WTC11 (cell line): ENCODE measurements around the gene ANKRD23. TPM values are rescaled to one million over a fixed set of nuclear protein-coding genes. Genes with fewer than 3 reads are reported as not detected.
A peak's percentile ranks its signal among the peaks of the same experiment; 100 is the strongest.

Experiments used
- ATAC-seq: fragments of 200-7000 bp; cut with Tn5 transposase; 2 replicates; pipeline ENCODE4 v1.10.0; 2021; ENCODE audit warnings: mild to moderate bottlenecking, moderate library complexity
- CTCF ChIA-PET: fragments of 300-600 bp; sonication (Branson Sonifier 250); formaldehyde crosslinking; loops from one replicate; lab custom pipeline; 2021; ENCODE audit warnings: antibody characterized with exemption; lab: Charles Lee
- POLR2A ChIA-PET: fragments of 350-600 bp; sonication (Branson Sonifier 250); formaldehyde crosslinking; loops from one replicate; lab custom pipeline; 2021; ENCODE audit warnings: antibody characterized with exemption; lab: Charles Lee
- DNase-seq: peaks from one replicate; pipeline ENCODE4 v3.0.0; 2021; ENCODE audit warnings: low spot score
- H3K27ac Mint-ChIP-seq: 2 replicates; pipeline ENCODE4 v1.8.0; 2021; ENCODE audit warnings: mixed read lengths
- H3K27me3 Mint-ChIP-seq: 2 replicates; pipeline ENCODE4 v1.8.0; 2021; ENCODE audit warnings: low read depth, mild to moderate bottlenecking, moderate library complexity, mixed read lengths
- H3K36me3 Mint-ChIP-seq: 2 replicates; pipeline ENCODE4 v1.8.0; 2021; ENCODE audit warnings: mixed read lengths
- H3K4me1 Mint-ChIP-seq: 2 replicates; pipeline ENCODE4 v1.8.0; 2022; ENCODE audit warnings: mixed read lengths
- H3K4me3 Mint-ChIP-seq: 2 replicates; pipeline ENCODE4 v1.8.0; 2021; ENCODE audit warnings: mild to moderate bottlenecking, moderate library complexity, mixed read lengths
- H3K9me3 Mint-ChIP-seq: 2 replicates; pipeline ENCODE4 v1.8.0; 2021; ENCODE audit warnings: mixed read lengths
- ATF3 ChIP-seq: sonication (generic); formaldehyde crosslinking; conservative IDR thresholded peaks from 2 replicates; pipeline ENCODE4 v1.8.1; 2022; ENCODE audit warnings: mild to moderate bottlenecking, missing genetic modification reagents
- CREM ChIP-seq: sonication (generic); formaldehyde crosslinking; IDR thresholded peaks from 2 replicates; pipeline ENCODE4 v1.8.1; 2022; ENCODE audit warnings: mild to moderate bottlenecking, missing genetic modification reagents, moderate library complexity
- FOXP1 ChIP-seq: sonication (generic); formaldehyde crosslinking; IDR thresholded peaks from 2 replicates; pipeline ENCODE4 v1.8.0; 2022; ENCODE audit warnings: missing genetic modification reagents, mild to moderate bottlenecking, moderate library complexity, borderline replicate concordance
- GABPB1 ChIP-seq: sonication (generic); formaldehyde crosslinking; IDR thresholded peaks from 2 replicates; pipeline ENCODE4 v1.8.1; 2023; ENCODE audit warnings: mild to moderate bottlenecking, missing genetic modification reagents
- GTF2I ChIP-seq: fragments of 250-450 bp; sonication (Bioruptor Pico); conservative IDR thresholded peaks from 2 replicates; pipeline ENCODE4 v1.4.0; 2021; ENCODE audit warnings: mild to moderate bottlenecking
- JAZF1 ChIP-seq: fragments of 250-450 bp; sonication (Bioruptor Pico); IDR thresholded peaks from 2 replicates; pipeline ENCODE4 v1.9.0; 2021; ENCODE audit warnings: moderate library complexity, mild to moderate bottlenecking, inconsistent platforms
- NR1H2 ChIP-seq: sonication (generic); formaldehyde crosslinking; IDR thresholded peaks from 2 replicates; pipeline ENCODE4 v1.9.0; 2021; ENCODE audit warnings: mild to moderate bottlenecking, moderate library complexity, missing genetic modification reagents
- PRDM15 ChIP-seq: sonication (generic); formaldehyde crosslinking; IDR thresholded peaks from 2 replicates; pipeline ENCODE4 v1.8.0; 2022; ENCODE audit warnings: missing genetic modification reagents
- PRRX2 ChIP-seq: fragments of 250-450 bp; sonication (Bioruptor Pico); IDR thresholded peaks from 2 replicates; pipeline ENCODE4 v1.8.0; 2021; ENCODE audit warnings: mild to moderate bottlenecking
- RELA ChIP-seq: sonication (generic); formaldehyde crosslinking; IDR thresholded peaks from 2 replicates; pipeline ENCODE4 v1.8.1; 2022; ENCODE audit warnings: missing genetic modification reagents, mild to moderate bottlenecking, borderline replicate concordance
- RORB ChIP-seq: fragments of 250-450 bp; sonication (Bioruptor Pico); IDR thresholded peaks from 2 replicates; pipeline ENCODE4 v1.9.0; 2021; ENCODE audit warnings: mild to moderate bottlenecking
- SMAD4 ChIP-seq: sonication (generic); formaldehyde crosslinking; IDR thresholded peaks from 2 replicates; pipeline ENCODE4 v1.8.0; 2022; ENCODE audit warnings: mild to moderate bottlenecking, missing genetic modification reagents
- TEAD4 ChIP-seq: sonication (generic); formaldehyde crosslinking; IDR thresholded peaks from 2 replicates; pipeline ENCODE4 v1.8.0; 2022; ENCODE audit warnings: mild to moderate bottlenecking, missing genetic modification reagents
- ZNF121 ChIP-seq: sonication (generic); formaldehyde crosslinking; IDR thresholded peaks from 2 replicates; pipeline ENCODE4 v1.8.0; 2023; ENCODE audit warnings: missing genetic modification reagents
- ZNF138 ChIP-seq: sonication (generic); formaldehyde crosslinking; conservative IDR thresholded peaks from 2 replicates; pipeline ENCODE4 v1.8.1; 2022; ENCODE audit warnings: mild to moderate bottlenecking, moderate library complexity, missing genetic modification reagents
- ZNF232 ChIP-seq: sonication (generic); formaldehyde crosslinking; IDR thresholded peaks from 2 replicates; pipeline ENCODE4 v1.8.0; 2022; ENCODE audit warnings: mild to moderate bottlenecking, missing genetic modification reagents
- ZNF416 ChIP-seq: fragments of 250-450 bp; sonication (Bioruptor Pico); IDR thresholded peaks from 2 replicates; pipeline ENCODE4 v1.9.0; 2021; ENCODE audit warnings: mild to moderate bottlenecking, inconsistent platforms
- ZNF423 ChIP-seq: fragments of 250-450 bp; sonication (Bioruptor Pico); IDR thresholded peaks from 2 replicates; pipeline ENCODE4 v2.1.2; 2022; ENCODE audit warnings: mild to moderate bottlenecking, moderate library complexity
- ZNF425 ChIP-seq: fragments of 250-450 bp; sonication (Bioruptor Pico); conservative IDR thresholded peaks from 2 replicates; pipeline ENCODE4 v1.9.0; 2021; ENCODE audit warnings: mild to moderate bottlenecking
- ZNF512 ChIP-seq: sonication (generic); formaldehyde crosslinking; IDR thresholded peaks from 2 replicates; pipeline ENCODE4 v1.8.1; 2022; ENCODE audit warnings: missing genetic modification reagents, borderline replicate concordance
- total RNA-seq: library from RNA; stranded (reverse); gene quantifications from 3 replicates; pipeline ENCODE4 v1.2.3, GENCODE V29; 2021
- TF ChIP-seq, protein P1 (sequence below): sonication (generic); formaldehyde crosslinking; IDR thresholded peaks from 2 replicates; pipeline ENCODE4 v1.8.1; 2022; ENCODE audit warnings: mild to moderate bottlenecking, missing genetic modification reagents, moderate library complexity, borderline replicate concordance
- TF ChIP-seq, protein P2 (sequence below): sonication (generic); formaldehyde crosslinking; IDR thresholded peaks from 2 replicates; pipeline ENCODE4 v1.8.1; 2023; ENCODE audit warnings: mild to moderate bottlenecking, missing genetic modification reagents, moderate library complexity
- TF ChIP-seq, protein P3 (sequence below): fragments of 250-450 bp; sonication (Bioruptor Pico); IDR thresholded peaks from 2 replicates; pipeline ENCODE4 v1.8.0; 2021; ENCODE audit warnings: mild to moderate bottlenecking

The ANKRD23 gene
- total RNA-seq, 1 experiment from 2014 or later = 3.2 TPM

DNA sequence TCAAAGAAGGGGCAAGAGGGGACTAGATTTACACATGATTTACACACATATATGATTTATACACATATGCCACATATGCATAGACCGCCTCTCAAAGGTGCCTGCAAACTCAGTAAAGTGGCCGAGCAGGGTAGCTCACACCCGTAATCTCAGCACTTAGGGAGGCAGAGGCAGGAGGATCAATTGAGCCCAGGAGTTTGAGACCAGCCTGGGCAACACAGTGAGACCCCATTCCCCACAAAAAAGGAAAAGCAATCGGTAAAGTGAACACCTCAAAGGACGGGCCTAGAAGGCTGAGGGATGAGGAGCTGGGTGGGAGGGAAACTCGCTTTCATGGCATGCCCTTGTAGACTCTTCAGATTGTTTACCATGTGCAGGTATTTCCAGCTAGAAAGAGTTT, 8.8 kb upstream of the ANKRD23 start:
- ATAC-seq (no peak), DNase-seq (no peak)
- H3K4me3 Mint-ChIP-seq = no peak overlapping the region
- no peaks in the 10 kb centered on the region for H3K9me3 Mint-ChIP-seq
- H3K36me3 Mint-ChIP-seq = peaks cover 28% of the 10 kb centered on the region
- TF ChIP-seq ZNF121 (CRISPR knock-in tag) (peak; percentile 72; the same call in 1 of the 2 replicates), ZNF425 (no peak), NR1H2 (CRISPR knock-in tag) (no peak), ZNF423 (CRISPR knock-in tag) (no peak), RELA (no peak), JAZF1 (CRISPR knock-in tag) (no peak)
- no peaks in the 10 kb centered on the region for H3K27me3 Mint-ChIP-seq
- no peak overlapping the region for H3K27ac Mint-ChIP-seq
- peaks cover 9% of the 10 kb centered on the region for H3K4me1 Mint-ChIP-seq
- ChIA-PET CTCF (interaction anchor here (0.6 to 1.8 kb wide), 2 partner anchors 98 to 100 kb away, joined by 3 to 5 read pairs; no protein-coding TSS in a partner anchor), POLR2A (no interaction called here)

- H3K4me3 Mint-ChIP-seq = no peak overlapping the region
- peaks cover 28% of the 10 kb centered on the region for H3K36me3 Mint-ChIP-seq
- H3K27ac Mint-ChIP-seq = no peak overlapping the region
- POLR2A ChIA-PET = interaction anchor here (0.9 kb wide), 1 partner anchor 10 kb away, joined by 4 read pairs; no protein-coding TSS in a partner anchor
- H3K27me3 Mint-ChIP-seq = no peaks in the 10 kb centered on the region
- ATAC-seq (no peak), DNase-seq (no peak)
- 0 out of 2 replicates have a peak, but pooled peaks cover 2% of the 10 kb centered on the region for H3K4me1 Mint-ChIP-seq
- no peaks in the 10 kb centered on the region for H3K9me3 Mint-ChIP-seq
- TF ChIP-seq, protein P1, sequence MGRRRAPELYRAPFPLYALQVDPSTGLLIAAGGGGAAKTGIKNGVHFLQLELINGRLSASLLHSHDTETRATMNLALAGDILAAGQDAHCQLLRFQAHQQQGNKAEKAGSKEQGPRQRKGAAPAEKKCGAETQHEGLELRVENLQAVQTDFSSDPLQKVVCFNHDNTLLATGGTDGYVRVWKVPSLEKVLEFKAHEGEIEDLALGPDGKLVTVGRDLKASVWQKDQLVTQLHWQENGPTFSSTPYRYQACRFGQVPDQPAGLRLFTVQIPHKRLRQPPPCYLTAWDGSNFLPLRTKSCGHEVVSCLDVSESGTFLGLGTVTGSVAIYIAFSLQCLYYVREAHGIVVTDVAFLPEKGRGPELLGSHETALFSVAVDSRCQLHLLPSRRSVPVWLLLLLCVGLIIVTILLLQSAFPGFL (CRISPR knock-in tag) = no peak
- TF ChIP-seq FOXP1 (CRISPR knock-in tag) (no peak), GTF2I (no peak), RORB (CRISPR knock-in tag) (no peak), ATF3 (CRISPR knock-in tag) (no peak), ZNF512 (CRISPR knock-in tag) (no peak), JAZF1 (CRISPR knock-in tag) (no peak), ZNF232 (CRISPR knock-in tag) (no peak), ZNF416 (CRISPR knock-in tag) (no peak), ZNF138 (CRISPR knock-in tag) (no peak), PRDM15 (CRISPR knock-in tag) (no peak), ZNF425 (no peak), TEAD4 (CRISPR knock-in tag) (no peak), SMAD4 (no peak), CREM (CRISPR knock-in tag) (no peak), GABPB1 (CRISPR knock-in tag) (no peak), PRRX2 (CRISPR knock-in tag) (no peak)
- TF ChIP-seq, protein P2, sequence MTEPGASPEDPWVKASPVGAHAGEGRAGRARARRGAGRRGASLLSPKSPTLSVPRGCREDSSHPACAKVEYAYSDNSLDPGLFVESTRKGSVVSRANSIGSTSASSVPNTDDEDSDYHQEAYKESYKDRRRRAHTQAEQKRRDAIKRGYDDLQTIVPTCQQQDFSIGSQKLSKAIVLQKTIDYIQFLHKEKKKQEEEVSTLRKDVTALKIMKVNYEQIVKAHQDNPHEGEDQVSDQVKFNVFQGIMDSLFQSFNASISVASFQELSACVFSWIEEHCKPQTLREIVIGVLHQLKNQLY = no peak
- TF ChIP-seq, protein P3, sequence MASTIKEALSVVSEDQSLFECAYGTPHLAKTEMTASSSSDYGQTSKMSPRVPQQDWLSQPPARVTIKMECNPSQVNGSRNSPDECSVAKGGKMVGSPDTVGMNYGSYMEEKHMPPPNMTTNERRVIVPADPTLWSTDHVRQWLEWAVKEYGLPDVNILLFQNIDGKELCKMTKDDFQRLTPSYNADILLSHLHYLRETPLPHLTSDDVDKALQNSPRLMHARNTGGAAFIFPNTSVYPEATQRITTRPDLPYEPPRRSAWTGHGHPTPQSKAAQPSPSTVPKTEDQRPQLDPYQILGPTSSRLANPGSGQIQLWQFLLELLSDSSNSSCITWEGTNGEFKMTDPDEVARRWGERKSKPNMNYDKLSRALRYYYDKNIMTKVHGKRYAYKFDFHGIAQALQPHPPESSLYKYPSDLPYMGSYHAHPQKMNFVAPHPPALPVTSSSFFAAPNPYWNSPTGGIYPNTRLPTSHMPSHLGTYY = no peak
- CTCF ChIA-PET = interaction anchor here (0.6 to 2.7 kb wide), 2 partner anchors 9 to 47 kb away, joined by 5 to 14 read pairs; partner anchors contain the start of gene ANKRD39
Observed at GRCh38 chr2:96848264-96848663, 4.4 kb upstream of the ANKRD23 start.
